ENCODE data around the gene C14orf132. TPM values are rescaled to one million over a fixed set of nuclear protein-coding genes. Genes with fewer than 3 reads are reported as not detected.

Gene C14orf132
- total and polyA plus RNA-seq, 2 experiments from 2014 or later = 17.0 to 19.3 TPM

DNA sequence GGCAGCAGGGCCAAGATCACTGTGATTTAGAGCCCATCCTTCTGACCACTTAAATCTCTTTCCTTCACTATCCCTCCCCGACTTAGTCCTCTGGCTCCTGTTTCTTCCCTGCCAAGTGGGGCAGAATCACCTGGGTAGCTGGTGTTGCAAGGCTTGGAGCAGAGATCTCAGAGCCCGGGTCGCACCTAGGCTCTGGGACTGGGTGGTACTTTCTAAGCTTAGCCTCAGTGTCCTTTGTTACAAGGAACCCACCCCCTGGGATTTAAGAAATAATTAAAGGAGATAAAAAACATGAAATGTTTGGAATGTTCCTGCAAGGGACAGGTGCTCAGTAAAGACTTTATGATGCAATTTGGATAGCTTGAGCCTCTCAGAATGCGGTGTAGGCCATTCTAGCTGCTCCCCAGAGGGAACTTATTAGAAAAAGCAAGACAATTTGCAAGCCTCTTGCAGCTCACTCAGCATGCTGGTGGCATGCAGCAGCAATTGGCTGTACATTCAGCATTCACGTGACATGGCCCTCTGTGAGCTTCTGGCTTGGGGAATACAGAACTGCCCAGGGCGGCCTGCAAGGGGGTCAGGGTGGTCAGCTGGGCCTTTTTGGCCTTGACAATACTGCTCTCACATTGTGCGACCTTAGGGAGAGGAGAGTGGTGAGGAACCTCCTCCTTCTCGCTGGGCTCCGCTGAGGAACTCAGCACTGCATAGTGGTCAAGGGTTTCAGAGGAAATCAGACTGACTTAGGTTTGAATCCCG is 16.8 kb downstream of the C14orf132 start:
- Histone ChIP-seq H4K20me1 (ENCODE audit: insufficient read depth, poor library complexity, severe bottlenecking) (no peaks in the 10 kb centered on the region), H3K79me2 (peaks cover 2% of the 10 kb centered on the region)

DNA sequence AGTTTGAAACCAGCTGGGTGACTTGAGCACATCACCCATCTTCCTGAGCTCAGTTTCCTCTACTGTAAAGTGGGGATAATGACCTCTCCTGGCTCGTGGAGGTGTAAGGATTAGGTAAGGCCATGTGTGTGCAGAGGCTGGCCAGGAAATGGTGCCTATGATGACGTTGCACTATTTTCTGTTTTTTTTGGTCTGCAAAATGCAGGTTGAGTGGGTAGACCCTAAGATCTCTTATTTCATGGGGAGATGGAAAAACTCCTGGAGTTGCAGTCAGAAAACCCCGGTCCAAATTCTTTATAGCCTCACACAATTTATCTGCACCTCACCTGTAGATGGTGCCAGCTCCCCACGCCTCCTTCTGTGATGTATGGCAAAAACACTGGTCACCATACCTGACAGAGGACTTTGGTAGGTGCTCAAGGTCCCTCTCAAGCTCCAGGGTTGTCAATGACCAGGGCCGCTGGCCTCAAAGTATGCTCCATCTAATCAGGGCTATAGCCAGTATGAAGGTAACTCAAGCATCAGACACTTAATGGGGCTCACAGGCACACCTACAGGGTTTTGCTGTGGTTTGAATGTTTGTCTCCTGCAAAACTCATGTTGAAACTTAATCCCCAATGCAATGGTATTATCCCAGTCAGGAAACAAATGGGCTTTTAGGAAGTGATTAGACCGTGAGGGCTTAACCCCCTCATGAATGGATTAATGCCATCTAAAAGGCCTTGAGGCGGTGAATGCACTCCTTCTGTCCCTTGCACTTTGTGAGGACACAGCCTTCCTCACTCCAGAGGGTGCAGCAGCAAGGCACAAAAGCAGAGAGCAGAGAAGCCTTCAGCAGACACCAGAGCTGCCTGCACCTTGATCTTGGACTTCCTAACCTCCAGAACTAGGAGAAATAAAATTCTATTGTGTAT is 17.6 kb downstream of the C14orf132 start:
- Histone ChIP-seq H2AFZ (no peak overlapping the region), H3K4me3 (no peak overlapping the region), H3K27me3 (no peaks in the 10 kb centered on the region), H4K20me1 (ENCODE audit: insufficient read depth, poor library complexity, severe bottlenecking) (no peaks in the 10 kb centered on the region), H3K9me2 (replicated peaks; ENCODE audit: insufficient read depth) (no peaks in the 10 kb centered on the region), H3K4me1 (ENCODE audit: insufficient read depth) (no peaks in the 10 kb centered on the region), H3K4me2 (no peak overlapping the region), H3K79me2 (peaks cover 2% of the 10 kb centered on the region), H3K36me3 (replicated peaks; ENCODE audit: insufficient read depth, low read depth) (no peaks in the 10 kb centered on the region), H3K27ac (no peak overlapping the region), H3K9me3 (ENCODE audit: low read depth) (no peaks in the 10 kb centered on the region)
- 79% methylated on average over 7 of the region's 7 CpGs for WGBS (ENCODE audit: low lambda C conversion rate, missing lambda C conversion rate)
- TF ChIP-seq EZH2phosphoT487 (IDR thresholded peaks at IDR 0.05; ENCODE audit: low read depth, severe bottlenecking, unreplicated experiment) (no peak), EZH2 (IDR thresholded peaks at IDR 0.05; ENCODE audit: borderline replicate concordance) (no peak)
- TF ChIP-seq, protein P1, sequence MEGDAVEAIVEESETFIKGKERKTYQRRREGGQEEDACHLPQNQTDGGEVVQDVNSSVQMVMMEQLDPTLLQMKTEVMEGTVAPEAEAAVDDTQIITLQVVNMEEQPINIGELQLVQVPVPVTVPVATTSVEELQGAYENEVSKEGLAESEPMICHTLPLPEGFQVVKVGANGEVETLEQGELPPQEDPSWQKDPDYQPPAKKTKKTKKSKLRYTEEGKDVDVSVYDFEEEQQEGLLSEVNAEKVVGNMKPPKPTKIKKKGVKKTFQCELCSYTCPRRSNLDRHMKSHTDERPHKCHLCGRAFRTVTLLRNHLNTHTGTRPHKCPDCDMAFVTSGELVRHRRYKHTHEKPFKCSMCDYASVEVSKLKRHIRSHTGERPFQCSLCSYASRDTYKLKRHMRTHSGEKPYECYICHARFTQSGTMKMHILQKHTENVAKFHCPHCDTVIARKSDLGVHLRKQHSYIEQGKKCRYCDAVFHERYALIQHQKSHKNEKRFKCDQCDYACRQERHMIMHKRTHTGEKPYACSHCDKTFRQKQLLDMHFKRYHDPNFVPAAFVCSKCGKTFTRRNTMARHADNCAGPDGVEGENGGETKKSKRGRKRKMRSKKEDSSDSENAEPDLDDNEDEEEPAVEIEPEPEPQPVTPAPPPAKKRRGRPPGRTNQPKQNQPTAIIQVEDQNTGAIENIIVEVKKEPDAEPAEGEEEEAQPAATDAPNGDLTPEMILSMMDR (IDR thresholded peaks at IDR 0.05; ENCODE audit: poor library complexity) = peak; percentile 32
- DNase-seq (ENCODE audit: low spot score) = no peak

More for the DNA sequence above, 16.8 kb downstream of the C14orf132 start:
- Histone ChIP-seq H3K4me2 (no peak overlapping the region), H3K9me2 (replicated peaks; ENCODE audit: insufficient read depth) (no peaks in the 10 kb centered on the region), H3K36me3 (replicated peaks; ENCODE audit: insufficient read depth, low read depth) (no peaks in the 10 kb centered on the region), H3K27ac (no peak overlapping the region), H3K4me3 (no peak overlapping the region), H3K4me1 (ENCODE audit: insufficient read depth) (no peaks in the 10 kb centered on the region), H2AFZ (no peak overlapping the region), H3K9me3 (ENCODE audit: low read depth) (no peaks in the 10 kb centered on the region), H3K27me3 (no peaks in the 10 kb centered on the region)
- no peak for TF ChIP-seq EZH2phosphoT487 (IDR thresholded peaks at IDR 0.05; ENCODE audit: low read depth, severe bottlenecking, unreplicated experiment)
- TF ChIP-seq, protein P1 (IDR thresholded peaks at IDR 0.05; ENCODE audit: poor library complexity) = no peak
- no peak for TF ChIP-seq EZH2 (IDR thresholded peaks at IDR 0.05; ENCODE audit: borderline replicate concordance)
- 77% methylated on average over 10 of the region's 10 CpGs for WGBS (ENCODE audit: low lambda C conversion rate, missing lambda C conversion rate)
- DNase-seq (ENCODE audit: low spot score) = no peak

DNA sequence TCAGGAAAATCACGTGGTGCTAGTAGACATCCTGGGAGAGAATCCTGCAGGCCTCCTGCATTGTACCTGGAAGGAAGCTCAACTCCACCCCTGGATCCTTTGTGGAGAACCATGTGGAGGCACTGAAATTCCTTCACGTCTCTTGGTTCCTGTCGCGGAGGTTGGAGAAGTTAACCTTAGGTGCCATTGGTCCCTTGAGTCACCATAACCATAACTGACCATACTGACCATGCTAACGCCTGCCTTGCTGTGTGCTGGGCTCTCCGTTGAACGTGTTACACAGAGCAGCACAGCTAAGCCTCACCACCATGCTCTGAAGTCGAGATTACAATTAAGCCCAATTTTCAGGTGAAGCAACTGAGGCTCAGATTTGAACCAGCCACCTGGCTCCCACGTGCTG is 18.6 kb downstream of the C14orf132 start:
- H3K4me3 ChIP-seq = no peak overlapping the region
- no peaks in the 10 kb centered on the region for H3K36me3 ChIP-seq (replicated peaks; ENCODE audit: insufficient read depth, low read depth)
- H3K4me1 ChIP-seq (ENCODE audit: insufficient read depth) = no peaks in the 10 kb centered on the region
- H3K27me3 ChIP-seq = no peaks in the 10 kb centered on the region
- H4K20me1 ChIP-seq (ENCODE audit: insufficient read depth, poor library complexity, severe bottlenecking) = peaks cover 4% of the 10 kb centered on the region
- H3K9me2 ChIP-seq (replicated peaks; ENCODE audit: insufficient read depth) = no peaks in the 10 kb centered on the region
- no peak for DNase-seq (ENCODE audit: low spot score)
- peaks cover 2% of the 10 kb centered on the region for H3K79me2 ChIP-seq
- H2AFZ ChIP-seq = no peak overlapping the region
- H3K4me2 ChIP-seq = no peak overlapping the region
- TF ChIP-seq EZH2phosphoT487 (IDR thresholded peaks at IDR 0.05; ENCODE audit: low read depth, severe bottlenecking, unreplicated experiment) (no peak), EZH2 (IDR thresholded peaks at IDR 0.05; ENCODE audit: borderline replicate concordance) (no peak)
- TF ChIP-seq, protein P1 (IDR thresholded peaks at IDR 0.05; ENCODE audit: poor library complexity) = no peak
- no peaks in the 10 kb centered on the region for H3K9me3 ChIP-seq (ENCODE audit: low read depth)
- 97% methylated on average over 9 of the region's 9 CpGs for WGBS (ENCODE audit: low lambda C conversion rate, missing lambda C conversion rate)
- H3K27ac ChIP-seq = no peak overlapping the region
